22Rv1 (cell line): ENCODE measurements around the gene ABCC9.

ENCODE experiments used
- CTCF ChIP-seq: fragments of 450-650 bp; IDR thresholded peaks from 2 replicates; pipeline ENCODE4 v1.5.1; 2017; ENCODE audit warnings: mild to moderate bottlenecking
- ZFX ChIP-seq: fragments of 450-650 bp; IDR thresholded peaks from 2 replicates; pipeline ENCODE4 v1.6.1; 2017; ENCODE audit warnings: antibody characterized with exemption, borderline replicate concordance

- TF ChIP-seq CTCF (no peak), ZFX (no peak)
These were observed 93.0 kb downstream of the ABCC9 start for GRCh38 chr12:21848192-21848591.
